Activated T-cell treated with anti-CD3 and anti-CD28 coated beads, Interleukin-2, amount 50 U/mL, for 4 hours (primary cell): ENCODE results near the gene WDR20. TPM values are rescaled to one million over a fixed set of nuclear protein-coding genes. Genes with fewer than 3 reads are reported as not detected.
"Not testable (repeated sequence)": the region's sequence is repeated elsewhere in the genome, so short reads cannot be mapped to it uniquely, and the experiment has no call there.

Source experiments
- ATAC-seq, 2 donors: fragments of 200-7000 bp; cut with Tn5 transposase; one replicate each; pipeline ENCODE4 v1.10.0; 2021
- DNase-seq: peaks from one replicate; pipeline ENCODE4 v3.0.0-alpha.2; 2020
- H3K27me3 Mint-ChIP-seq: one replicate; pipeline ENCODE4 v1.8.0; 2021; ENCODE audit warnings: low read depth, mixed read lengths
- H3K36me3 Mint-ChIP-seq: one replicate; pipeline ENCODE4 v1.8.0; 2022; ENCODE audit warnings: mixed read lengths; ENCODE audit not compliant: insufficient read depth
- H3K4me1 Mint-ChIP-seq: one replicate; pipeline ENCODE4 v1.8.0; 2021; ENCODE audit warnings: low read depth, mixed read lengths
- H3K4me3 Mint-ChIP-seq: one replicate; pipeline ENCODE4 v1.8.0; 2021; ENCODE audit warnings: mild to moderate bottlenecking, moderate library complexity, mixed read lengths
- H3K9me3 Mint-ChIP-seq: one replicate; pipeline ENCODE4 v1.8.0; 2021; ENCODE audit warnings: mixed read lengths
- total RNA-seq, 3 donors: library from RNA; stranded (reverse); gene quantifications; one replicate each; pipeline ENCODE4 v1.2.1, GENCODE V29; 2021

The WDR20 gene
- total RNA-seq, 3 donors from 2014 or later = 28.7 to 33.9 (median 29.9) TPM

DNA sequence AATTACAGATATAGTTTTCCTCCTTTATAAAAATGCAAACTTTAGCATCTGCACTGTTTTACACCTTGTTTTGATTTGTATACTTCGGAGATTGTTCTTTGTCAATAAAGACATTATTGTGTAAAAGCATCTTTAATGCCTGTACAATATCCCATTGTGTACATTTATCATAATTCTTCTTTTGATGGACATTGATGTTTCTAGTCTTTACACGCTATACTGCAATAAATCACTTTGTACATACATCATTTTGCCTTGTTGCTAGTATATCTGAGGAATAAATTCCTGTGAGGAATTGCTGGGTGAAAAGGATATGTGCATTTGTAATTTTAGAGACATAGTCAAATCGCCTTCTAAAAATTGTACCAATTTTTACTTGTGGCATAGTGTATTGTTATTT lies 30.4 kb downstream of the WDR20 start:
- H3K4me1 Mint-ChIP-seq = peaks cover 39% of the 10 kb centered on the region
- H3K9me3 Mint-ChIP-seq = no peaks in the 10 kb centered on the region
- no peaks in the 10 kb centered on the region for H3K27me3 Mint-ChIP-seq
- H3K4me3 Mint-ChIP-seq = no peak overlapping the region
- ATAC-seq (no peak), DNase-seq (no peak)
- H3K36me3 Mint-ChIP-seq = peaks cover 23% of the 10 kb centered on the region

DNA sequence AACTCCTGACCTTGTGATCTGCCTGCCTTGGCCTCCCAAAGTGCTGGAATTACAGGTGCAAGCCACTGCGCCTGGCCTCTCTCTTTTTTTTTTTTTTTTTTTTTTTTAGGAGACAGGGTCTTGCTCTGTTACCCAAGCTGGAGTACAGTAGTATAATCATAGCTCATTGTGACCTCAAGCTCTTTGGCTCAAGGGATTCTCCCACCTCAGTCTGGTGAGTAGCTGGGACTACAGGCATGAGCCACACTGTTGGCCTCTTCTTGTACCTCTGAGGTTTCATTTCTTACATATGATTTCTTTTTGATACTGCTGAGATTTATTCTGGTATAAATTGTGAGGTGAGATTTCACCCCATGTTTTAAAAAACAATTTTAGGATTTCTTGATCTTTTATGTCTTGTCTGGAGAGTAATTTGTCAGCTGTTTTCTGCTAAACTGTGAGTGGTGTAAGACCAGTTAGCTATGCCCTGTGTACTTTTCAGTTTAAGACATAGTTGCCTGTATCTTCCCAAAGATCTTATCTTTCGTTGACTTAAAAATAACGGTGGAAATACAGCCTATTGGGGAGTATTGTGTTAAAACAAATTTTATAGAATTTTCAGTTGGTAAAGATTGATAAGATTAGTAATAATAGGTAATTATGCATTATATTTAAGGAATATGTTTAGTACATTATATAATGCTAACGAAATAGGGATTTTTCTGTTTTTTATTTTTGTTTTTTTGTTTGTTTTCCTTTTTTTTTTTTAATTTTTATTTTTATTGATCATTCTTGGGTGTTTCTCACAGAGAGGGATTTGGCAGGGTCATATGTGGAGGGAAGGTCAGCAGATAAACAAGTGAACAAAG lies 31.7 kb downstream of the WDR20 start:
- Mint-ChIP-seq H3K27me3 (no peaks in the 10 kb centered on the region), H3K36me3 (peaks cover 24% of the 10 kb centered on the region), H3K9me3 (no peaks in the 10 kb centered on the region), H3K4me1 (peaks cover 42% of the 10 kb centered on the region), H3K4me3 (no peak overlapping the region)
- ATAC-seq (no peak), DNase-seq (no peak)

DNA sequence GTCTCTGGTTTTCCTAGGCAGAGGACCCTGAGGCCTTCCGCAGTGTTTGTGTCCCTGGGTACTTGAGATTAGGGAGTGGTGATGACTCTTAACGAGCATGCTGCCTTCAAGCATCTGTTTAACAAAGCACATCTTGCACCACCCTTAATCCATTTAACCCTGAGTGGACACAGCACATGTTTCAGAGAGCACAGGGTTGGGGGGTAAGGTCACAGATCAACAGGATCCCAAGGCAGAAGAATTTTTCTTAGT lies 32.2 kb downstream of the WDR20 start:
- H3K36me3 Mint-ChIP-seq = peaks cover 19% of the 10 kb centered on the region
- H3K9me3 Mint-ChIP-seq, DNase-seq, ATAC-seq, H3K27me3 Mint-ChIP-seq, H3K4me3 Mint-ChIP-seq: not testable (repeated sequence)
- H3K4me1 Mint-ChIP-seq = peaks cover 39% of the 10 kb centered on the region

DNA sequence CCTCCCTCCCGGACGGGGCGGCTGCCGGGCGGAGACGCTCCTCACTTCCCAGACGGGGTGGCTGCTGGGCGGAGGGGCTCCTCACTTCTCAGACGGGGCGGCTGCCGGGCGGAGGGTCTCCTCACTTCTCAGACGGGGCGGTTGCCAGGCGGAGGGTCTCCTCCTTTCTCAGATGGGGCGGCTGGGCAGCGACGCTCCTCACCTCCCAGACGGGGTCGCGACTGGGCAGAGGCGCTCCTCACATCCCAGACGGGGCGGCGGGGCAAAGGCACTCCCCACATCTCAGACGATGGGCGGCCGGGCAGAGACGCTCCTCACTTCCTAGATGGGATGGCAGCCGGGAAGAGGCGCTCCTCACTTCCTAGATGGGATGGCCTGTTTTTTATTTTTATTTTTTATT lies 33.0 kb downstream of the WDR20 start:
- peaks cover 41% of the 10 kb centered on the region for H3K4me1 Mint-ChIP-seq

DNA sequence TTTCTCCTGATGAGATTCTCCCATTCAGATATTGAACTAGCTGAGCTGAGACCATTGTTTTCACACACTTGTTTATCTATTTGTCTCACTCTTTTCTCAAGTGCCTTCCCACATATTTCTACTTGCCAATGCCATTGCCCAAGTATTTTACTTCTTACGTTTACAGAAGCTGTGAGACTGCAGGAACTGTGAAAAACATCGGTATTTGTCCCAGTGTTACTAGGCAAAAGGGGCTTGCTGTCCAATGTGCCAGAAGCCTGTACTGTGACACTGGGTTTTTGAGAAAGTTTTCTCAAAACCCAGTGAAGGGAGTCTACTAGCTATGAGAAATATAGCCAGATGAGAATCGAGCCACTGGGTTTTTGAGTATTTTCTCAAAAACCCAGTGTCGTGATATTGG lies 37.5 kb downstream of the WDR20 start:
- Mint-ChIP-seq H3K9me3 (no peaks in the 10 kb centered on the region), H3K36me3 (peaks cover 14% of the 10 kb centered on the region), H3K4me1 (peaks cover 50% of the 10 kb centered on the region), H3K4me3 (no peak overlapping the region), H3K27me3 (no peaks in the 10 kb centered on the region)
- DNase-seq = no peak
- ATAC-seq = no peak

More for the DNA sequence above, 33.0 kb downstream of the WDR20 start:
- not testable (repeated sequence) for H3K27me3 Mint-ChIP-seq, ATAC-seq, H3K9me3 Mint-ChIP-seq, DNase-seq, H3K4me3 Mint-ChIP-seq
- H3K36me3 Mint-ChIP-seq = peaks cover 15% of the 10 kb centered on the region

DNA sequence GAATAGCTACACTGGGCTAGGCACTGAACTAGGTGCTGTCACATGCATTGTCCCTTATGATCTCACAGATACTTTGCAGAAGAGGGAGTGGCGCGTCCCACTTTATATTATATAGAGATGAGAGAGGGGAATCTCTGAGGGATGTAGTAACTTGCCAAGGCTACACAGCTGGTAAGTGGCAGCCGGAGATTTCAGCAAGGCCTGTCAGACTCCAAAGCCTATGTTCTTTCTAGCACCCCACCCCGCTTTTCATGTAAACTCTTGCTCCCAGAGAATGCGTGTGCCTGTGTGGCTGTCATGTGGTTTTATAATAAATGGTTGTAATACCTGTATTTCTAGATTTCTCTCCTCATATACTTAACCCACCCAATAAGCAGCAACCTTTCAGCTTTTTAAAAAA lies 39.1 kb downstream of the WDR20 start:
- Mint-ChIP-seq H3K9me3 (no peaks in the 10 kb centered on the region), H3K36me3 (peaks cover 14% of the 10 kb centered on the region), H3K4me3 (no peak overlapping the region), H3K27me3 (no peaks in the 10 kb centered on the region), H3K4me1 (peaks cover 65% of the 10 kb centered on the region)
- ATAC-seq = no peak
- DNase-seq = no peak

DNA sequence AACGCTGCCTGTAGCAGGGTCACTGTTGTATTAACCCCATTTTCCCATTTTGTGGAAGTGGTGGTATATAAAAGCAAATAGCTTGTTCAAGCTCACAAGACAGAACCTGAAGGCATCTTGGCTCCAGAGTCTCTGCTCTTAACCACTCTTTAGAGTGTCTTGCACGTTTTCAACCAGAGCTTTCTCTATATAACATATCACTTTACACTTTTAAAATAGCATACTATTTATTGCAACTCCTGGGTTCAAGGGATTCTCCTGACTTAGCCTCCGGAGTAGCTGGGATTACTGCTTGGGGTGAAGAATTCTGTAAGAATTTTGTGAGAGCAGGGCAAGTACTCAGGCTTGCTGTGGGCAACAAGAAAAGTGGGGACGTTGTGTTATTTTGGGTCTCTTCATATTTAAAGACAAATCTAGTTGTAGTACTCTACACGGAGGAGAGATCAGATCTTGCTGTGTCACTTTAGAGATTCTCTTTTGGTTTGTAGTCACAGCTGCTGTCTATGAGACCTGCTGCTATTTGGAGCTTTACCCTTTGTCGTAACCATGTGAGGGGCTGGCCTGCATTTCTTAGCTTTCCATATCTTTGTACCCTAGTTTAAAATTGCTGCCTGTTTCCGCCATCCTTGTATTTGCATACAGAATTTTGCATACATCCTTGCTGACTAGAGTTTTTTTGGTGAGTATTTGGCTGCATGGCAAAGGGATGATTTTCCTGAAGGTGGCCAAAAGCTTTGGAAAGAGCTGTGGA lies 40.7 kb downstream of the WDR20 start:
- Mint-ChIP-seq H3K4me1 (peaks cover 75% of the 10 kb centered on the region), H3K36me3 (peaks cover 8% of the 10 kb centered on the region), H3K9me3 (no peaks in the 10 kb centered on the region), H3K4me3 (no peak overlapping the region), H3K27me3 (no peaks in the 10 kb centered on the region)
- no peak for DNase-seq
- ATAC-seq = no peak

DNA sequence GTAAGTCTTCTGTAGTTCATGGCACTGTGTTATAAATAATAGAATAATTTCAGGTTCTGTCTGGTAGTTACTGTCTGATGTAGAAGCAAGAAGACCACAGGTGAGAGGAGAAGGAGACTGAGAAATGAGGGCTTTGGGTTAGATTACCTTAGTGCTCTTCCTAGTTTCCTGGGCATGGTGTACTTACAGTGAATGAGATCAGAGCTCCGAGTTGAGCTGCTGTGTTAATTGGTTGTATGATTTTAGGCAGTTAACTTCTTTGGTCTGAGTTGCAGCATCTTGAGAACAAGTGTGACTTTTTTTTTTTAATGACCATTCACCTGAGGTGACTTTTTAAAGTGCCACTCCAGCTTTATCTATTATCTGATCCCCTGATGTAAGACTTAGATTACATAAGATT lies 41.5 kb downstream of the WDR20 start:
- peaks cover 75% of the 10 kb centered on the region for H3K4me1 Mint-ChIP-seq
- no peak for DNase-seq
- peaks cover 8% of the 10 kb centered on the region for H3K36me3 Mint-ChIP-seq
- no peaks in the 10 kb centered on the region for H3K27me3 Mint-ChIP-seq
- ATAC-seq = no peak
- no peak overlapping the region for H3K4me3 Mint-ChIP-seq
- no peaks in the 10 kb centered on the region for H3K9me3 Mint-ChIP-seq

DNA sequence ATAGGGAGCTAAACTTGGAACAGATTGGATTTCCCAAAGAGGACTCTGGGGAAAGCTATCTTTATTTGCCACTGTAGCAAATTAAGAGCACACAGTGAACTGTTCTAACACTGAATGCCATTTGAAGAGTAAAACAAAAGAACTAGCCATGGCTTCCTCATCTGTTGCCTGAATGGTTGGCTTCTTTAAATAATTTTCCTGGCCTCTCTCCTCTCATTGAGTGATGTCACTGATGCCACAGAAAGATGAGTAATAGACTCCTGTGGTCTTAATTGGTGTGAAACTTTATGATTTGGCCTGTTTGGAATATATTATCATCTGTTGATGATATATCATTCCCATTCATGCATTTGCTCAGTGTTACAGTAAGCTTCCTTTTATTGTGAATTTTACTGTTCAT lies 42.5 kb downstream of the WDR20 start:
- no peaks in the 10 kb centered on the region for H3K9me3 Mint-ChIP-seq
- H3K27me3 Mint-ChIP-seq = no peaks in the 10 kb centered on the region
- DNase-seq (no peak), ATAC-seq (peak; percentile 82 to 84)
- peaks cover 77% of the 10 kb centered on the region for H3K4me1 Mint-ChIP-seq
- no peak overlapping the region for H3K4me3 Mint-ChIP-seq
- peaks cover 8% of the 10 kb centered on the region for H3K36me3 Mint-ChIP-seq

DNA sequence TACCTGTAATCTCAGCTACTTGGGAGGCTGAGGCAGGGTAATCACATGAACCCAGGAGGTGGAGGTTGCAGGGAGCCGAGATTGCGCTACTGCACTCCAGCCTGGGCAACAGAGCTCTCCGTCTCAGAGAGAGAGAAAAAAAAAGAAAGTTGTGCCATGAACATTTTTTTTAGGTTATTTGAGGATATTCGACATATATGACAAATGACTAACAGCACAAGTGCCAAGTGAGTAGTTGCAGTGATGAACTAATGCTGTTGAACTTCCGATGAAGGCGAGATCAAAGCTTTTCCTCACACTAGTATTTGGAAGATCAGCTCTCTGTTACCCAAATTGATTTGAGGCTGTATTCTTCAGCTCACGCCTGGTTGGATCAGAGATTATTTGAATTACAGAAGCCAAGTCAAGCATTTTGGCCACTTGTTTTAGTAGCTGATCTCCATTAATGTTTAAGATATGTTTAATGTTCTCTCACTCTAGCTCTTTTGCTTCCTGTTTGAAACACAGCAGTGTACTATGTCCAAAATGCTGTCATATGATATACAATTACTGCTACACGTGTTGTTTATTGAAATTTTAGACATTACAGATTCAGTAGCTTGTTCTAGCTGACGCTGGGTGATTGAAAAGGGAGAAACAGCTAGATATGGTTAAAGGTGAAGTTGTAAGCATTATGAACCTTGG lies 43.4 kb downstream of the WDR20 start:
- H3K4me3 Mint-ChIP-seq = peak overlapping the region; percentile 2

DNA sequence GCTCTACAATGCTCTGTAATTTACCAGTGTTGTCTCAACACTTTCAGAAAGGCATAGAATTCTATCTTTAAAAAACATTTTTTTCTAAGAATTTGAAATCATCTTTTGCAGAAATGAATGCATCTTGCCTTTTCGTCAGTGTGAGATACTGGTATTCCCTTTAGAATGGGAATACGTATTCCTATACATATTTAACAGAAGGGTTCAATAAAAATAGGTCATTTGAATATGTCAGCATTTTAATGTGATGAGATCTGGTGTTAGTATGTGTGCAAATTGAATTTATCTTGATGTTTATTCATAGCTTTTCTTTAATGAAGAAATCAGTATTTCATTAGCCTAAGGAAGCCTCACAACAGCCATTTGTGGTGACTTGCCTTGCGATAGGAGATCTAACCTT lies 44.2 kb downstream of the WDR20 start:
- H3K27me3 Mint-ChIP-seq = no peaks in the 10 kb centered on the region
- no peaks in the 10 kb centered on the region for H3K9me3 Mint-ChIP-seq
- peaks cover 8% of the 10 kb centered on the region for H3K36me3 Mint-ChIP-seq
- H3K4me1 Mint-ChIP-seq = peaks cover 71% of the 10 kb centered on the region
- DNase-seq (no peak), ATAC-seq (no peak)
- peak overlapping the region; percentile 49 for H3K4me3 Mint-ChIP-seq

More for the DNA sequence above, 43.4 kb downstream of the WDR20 start:
- Mint-ChIP-seq H3K27me3 (no peaks in the 10 kb centered on the region), H3K36me3 (peaks cover 8% of the 10 kb centered on the region), H3K4me1 (peaks cover 77% of the 10 kb centered on the region), H3K9me3 (no peaks in the 10 kb centered on the region)
- ATAC-seq = no peak
- no peak for DNase-seq

DNA sequence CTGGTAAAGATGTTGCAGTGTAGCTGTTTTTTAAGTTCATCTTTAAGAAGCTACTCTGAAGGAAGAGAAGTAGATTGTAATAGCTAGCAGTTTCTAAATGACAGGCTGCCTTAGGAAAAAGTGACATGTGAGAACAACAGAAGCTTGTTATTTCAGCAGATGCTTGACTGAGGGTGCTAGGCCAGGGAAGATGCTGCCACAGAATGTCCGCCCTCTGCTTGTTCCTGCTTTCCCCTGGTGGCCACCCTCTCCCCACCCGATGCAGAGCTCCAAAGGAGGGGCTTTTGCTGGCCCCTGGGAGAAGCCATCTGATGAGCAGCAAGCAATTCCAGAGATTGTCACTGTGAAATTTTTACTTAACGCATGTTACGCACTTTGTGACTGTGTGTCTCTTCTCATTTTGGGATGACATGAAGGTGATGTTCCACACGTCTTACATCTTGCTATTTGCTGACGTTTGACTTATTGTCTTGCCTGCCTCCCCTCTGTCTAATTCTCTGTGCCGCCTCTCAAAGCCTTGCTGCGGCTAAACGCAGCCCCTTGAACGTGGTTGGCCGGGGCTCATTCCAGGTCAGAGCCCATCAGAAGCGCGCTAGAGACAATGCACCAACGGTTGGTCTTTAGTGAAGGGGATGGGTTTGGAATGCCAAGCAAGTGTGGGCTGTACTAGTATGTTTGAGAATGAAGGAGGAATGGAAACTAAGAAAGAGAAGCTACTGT lies 44.8 kb downstream of the WDR20 start:
- Mint-ChIP-seq H3K4me1 (peaks cover 71% of the 10 kb centered on the region), H3K36me3 (peaks cover 8% of the 10 kb centered on the region), H3K4me3 (peak overlapping the region; percentile 52), H3K9me3 (no peaks in the 10 kb centered on the region), H3K27me3 (no peaks in the 10 kb centered on the region)
- DNase-seq (no peak), ATAC-seq (peak; percentile 76 to 77)

DNA sequence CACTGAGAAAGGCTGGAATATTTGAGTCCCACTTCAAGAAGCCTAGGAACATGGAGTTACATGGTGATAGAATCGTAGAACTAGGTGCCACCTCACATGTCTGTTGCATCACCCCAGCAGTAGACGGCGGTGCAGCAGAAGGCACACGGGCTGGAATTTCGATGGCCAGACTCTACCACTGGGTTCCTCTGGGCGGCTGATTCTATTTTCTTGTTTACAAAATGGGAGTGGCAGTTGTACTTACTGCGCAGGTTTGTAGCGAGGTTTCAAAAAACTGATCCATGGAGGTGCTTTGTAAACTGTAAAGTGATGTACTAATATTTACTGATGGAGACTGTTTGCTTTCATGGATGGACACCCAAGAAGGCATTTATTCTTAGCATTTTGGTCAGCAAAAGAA lies 45.7 kb downstream of the WDR20 start:
- ATAC-seq = no peak
- Mint-ChIP-seq H3K36me3 (peaks cover 8% of the 10 kb centered on the region), H3K9me3 (no peaks in the 10 kb centered on the region), H3K4me1 (peaks cover 71% of the 10 kb centered on the region), H3K4me3 (no peak overlapping the region), H3K27me3 (no peaks in the 10 kb centered on the region)
- DNase-seq = no peak

DNA sequence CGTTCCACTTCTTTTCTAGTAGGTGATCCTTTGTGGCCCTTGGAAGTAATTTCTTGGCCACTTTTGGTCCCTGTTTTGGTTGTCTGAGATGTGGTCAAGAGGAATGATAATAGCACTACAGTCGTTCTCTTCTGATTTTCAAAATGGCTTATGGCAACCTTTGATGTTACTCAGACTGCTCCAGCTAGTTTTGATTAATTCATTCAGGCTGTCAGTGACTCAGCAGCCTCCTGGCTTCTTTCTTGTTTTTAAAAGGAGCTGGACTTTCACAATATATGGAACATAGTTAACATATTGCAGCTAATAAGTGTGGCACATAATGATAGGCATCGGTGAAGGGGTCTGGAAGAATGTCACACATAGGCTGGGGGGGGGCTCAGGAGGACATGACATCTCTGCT lies 47.3 kb downstream of the WDR20 start:
- no peaks in the 10 kb centered on the region for H3K27me3 Mint-ChIP-seq
- no peak for DNase-seq
- H3K4me1 Mint-ChIP-seq = peaks cover 64% of the 10 kb centered on the region
- H3K36me3 Mint-ChIP-seq = peaks cover 2% of the 10 kb centered on the region
- no peaks in the 10 kb centered on the region for H3K9me3 Mint-ChIP-seq
- H3K4me3 Mint-ChIP-seq = no peak overlapping the region
- ATAC-seq = no peak
